GM21619 (cell line): Measurements from ENCODE around the gene KCNQ1.
A peak's percentile ranks its signal among the peaks of the same experiment; 100 is the strongest.

Experiments used
- ATAC-seq: cut with Tn5 transposase; IDR thresholded peaks from one replicate; pipeline ENCODE4 v1.9.1; 2021; ENCODE audit not compliant: unreplicated experiment

Gene KCNQ1

DNA sequence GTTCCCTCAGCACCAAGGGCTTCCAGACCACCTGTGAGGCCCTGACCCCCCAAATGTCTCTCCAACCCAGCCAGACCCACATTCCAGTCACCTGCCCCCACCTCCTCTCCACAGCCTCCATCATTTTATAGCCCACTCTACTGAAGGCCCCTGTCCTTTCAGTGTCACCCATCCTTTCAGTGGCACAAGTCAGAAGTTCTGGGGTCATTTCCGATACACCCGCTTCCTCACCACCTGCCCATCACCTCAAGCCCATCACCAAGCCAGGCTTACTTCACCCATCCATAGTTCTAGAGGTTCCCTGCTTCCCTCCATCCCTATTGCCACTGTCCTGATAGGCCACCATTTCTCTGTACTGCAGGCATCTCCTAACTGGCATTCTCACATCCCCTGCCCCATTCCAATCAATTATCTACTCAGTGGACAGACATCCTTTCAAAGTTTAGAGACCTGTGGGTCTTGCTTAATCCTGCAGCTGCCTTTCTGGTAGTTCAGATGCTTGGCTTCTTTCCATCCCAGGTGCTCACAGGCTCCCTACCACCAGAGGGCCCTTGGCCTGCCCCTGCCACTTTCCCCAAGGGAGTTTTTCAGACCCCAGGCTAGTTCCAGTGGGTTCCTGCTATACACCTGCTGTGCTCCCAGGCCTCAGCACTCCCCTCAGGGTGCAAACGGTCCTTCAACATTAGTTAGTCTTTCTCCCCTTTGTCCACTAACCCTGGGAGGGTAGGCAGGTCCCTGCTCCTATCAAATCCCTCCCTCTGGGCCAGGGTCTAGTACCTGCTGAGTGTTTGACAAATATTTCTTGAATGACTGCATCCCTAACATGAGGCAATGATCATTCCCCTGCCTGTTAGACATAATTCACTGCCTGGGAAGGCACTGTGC is 247.4 kb downstream of the KCNQ1 start:
- no peak for ATAC-seq

DNA sequence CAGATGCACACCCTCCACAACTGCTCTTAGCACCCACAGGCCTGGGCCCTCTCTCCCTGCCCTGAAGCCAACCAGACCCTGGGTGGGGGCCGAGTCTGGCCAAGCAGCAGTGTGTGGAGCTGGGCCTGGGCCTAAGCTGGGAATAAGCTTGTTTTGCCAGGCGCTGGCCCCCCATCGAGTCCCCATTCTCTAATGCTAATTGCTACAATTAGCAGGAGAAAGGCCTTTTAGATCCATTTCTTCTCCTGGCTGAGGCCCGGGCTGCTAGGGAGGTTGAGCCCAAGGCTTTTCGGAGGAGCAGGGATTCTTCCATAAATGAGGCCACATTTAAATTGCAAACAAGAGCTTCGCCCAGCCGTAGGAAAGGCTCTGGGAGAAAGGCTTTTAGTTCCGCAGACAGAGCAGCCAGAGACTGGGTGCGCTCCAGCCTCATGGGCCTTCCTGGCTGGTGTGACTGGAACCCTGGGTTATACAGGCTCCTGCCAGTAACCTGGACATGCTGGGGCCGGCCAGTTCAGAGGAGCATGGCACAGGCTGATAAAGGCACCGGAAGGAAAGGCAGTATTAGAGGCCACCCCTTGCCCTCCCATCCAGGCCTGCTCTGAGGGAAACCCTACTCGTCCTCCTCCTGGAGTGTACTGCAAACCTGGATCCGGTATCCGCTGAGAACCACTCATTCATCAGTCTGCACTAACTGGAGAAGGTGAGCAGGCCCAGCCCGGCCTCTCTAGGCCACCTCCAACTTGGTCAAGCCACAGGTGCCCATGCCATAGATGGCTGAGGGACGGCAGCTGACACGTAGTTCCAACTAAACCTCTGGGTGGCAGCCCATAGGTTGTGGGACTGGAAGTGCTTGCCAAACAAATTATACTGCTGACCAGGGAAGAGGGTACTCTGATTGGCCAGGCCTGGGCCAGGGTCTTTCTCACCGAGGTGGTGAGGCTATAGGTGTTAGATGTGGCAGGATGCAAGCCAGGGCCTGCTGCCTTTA is 248.8 kb downstream of the KCNQ1 start:
- ATAC-seq, result no peak

DNA sequence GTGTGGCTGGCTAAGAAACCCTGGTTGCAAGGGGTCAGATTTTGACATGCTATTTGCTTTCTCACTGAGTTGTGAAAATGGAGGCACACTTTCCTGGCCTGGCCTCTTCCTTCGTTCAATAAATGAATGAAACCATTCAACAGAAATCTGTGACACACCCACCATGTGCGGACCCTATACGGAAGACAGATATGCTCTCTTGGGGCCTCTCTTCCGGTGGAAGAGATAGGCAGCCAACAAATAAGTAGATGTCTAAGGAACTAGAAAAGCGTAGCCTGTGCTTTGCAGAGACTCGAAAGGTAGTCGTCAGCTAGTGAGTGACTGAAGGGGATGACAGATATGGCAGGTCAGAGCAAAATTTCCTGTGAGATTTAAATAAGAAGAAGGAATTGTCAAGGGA is 249.7 kb downstream of the KCNQ1 start:
- ATAC-seq, result no peak

DNA sequence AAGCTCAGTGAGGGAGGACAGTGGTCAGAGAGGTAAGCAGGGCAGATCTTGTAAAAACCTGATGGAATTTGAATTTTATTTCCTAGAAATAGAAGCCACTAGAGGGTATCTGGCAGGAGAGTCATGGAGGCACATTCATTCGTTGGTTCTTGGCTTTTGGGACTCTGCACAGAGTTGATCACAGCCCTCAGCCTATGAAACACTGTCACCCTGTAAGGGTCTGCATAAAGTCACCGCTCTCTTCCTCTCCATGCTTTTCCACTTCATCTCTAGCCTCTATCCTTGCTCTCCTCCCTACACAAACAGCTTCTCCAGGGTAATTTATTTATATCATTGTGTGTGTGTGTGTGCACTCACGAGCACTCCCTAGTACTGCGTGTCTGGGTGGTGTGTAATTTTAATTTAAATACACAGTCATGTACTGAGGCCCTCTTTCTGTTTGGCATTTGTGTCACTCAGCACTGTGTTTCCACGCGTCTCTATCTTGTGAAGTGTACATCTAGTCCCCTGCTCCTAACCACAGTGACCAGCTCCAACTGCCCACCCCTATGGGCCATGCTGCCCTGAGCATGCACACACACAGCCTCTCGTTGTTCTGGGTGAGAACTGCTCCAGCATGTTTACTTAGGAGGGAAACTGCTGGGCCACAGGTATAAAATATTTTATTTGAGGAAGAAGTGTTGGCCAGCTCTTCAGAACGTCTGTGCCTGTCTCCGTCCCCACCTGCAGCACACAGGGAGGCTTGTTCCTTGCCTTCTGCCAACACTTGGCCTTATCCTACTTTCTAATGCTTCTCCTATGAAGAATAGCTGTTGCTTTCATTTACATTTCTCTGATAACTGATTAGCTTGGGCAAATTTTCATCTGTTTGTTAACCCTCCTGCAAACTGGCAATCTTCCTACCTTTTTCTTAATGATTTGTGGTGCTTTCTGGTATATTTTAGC is 250.5 kb downstream of the KCNQ1 start:
- no peak for ATAC-seq

DNA sequence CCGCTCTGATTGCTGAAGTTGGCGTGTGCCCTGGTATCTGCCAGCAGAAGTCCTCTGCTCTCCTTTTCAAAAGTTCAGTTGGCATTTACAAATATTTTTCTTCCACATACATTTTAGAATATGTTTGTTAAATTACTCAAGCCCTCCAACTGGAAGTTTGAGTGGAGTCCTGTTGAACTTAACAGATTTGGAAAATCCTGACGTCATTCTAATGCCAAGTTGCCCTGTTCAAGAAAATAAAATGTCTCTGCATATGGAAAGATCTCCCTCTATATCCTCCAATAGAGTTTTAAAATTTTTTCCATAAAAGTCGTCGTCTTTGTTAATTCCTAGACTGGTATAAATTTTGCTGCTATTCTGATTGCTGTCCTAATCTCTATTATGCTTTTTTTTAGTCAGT is 251.6 kb downstream of the KCNQ1 start:
- no peak for ATAC-seq

DNA sequence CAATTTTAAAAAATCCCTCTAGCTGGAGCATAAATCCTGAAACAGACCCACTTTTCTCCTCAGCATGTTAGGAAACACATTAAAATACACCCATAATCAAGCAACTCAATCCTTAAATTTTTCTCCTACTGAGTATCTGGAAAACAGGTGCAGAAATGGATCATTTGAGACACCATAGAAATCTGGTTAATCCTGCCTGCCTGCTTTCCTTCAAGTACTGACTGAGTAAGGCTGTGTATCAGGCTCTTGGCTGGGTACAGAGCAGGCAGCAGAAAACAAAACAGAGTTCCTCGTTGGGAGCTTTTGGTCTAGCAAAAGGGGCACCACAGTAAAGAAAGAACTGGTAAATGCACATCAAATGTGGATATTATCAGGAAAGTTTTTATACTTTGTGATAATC is 253.1 kb downstream of the KCNQ1 start:
- ATAC-seq, result no peak

DNA sequence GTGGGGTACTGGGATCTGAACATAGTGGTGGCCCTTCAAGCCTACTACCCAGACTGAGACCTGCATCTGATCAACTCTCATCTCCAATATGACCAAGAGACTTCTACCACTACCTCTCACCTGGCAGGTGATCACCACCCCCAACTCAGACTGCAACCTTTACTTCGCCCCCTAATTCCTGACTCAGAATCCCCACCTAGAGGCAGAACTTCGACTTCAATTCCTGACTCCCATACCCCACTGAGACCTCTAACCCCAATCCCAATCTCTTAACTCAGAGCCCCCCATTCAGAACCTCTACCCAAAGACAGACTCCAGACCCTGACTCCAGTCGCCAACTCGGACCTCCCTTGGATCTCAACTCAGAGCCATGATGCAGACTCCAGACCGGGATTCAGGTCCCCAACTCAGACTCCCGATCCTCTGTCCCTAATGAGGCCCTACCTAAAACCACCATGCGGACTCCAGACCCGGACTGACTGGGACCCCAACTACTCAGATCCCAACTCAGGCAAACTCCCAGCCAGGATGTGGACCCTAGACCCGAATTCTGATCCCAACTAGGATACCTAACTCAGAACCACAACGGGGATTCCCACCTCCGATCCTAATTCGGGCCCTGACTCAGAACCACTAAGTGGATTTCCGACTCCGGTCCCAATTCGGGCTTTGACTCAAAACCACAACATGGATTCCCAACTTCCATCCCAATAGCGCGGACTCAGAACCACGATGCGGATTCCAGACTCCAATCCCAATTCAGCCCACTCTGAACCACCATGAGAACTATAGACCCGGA is 253.8 kb downstream of the KCNQ1 start:
- ATAC-seq, result no peak

DNA sequence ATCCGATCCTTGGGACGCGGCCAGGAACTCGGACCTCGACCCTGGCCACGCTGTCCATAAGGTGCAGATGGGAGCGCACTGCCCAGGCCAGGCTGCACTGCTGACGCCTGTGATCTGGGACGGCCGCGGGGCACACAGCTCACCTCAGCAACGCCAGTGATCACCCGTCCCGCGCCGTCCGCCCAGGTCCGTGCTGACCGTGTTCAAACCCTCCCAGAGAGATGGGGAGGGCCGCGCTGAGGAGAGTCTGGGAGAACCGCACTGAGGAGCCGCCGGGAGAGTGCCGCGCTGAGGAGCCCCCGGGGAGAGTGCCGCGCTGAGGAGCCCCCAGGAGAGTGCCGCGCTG is 254.3 kb downstream of the KCNQ1 start:
- ATAC-seq, result no peak

DNA sequence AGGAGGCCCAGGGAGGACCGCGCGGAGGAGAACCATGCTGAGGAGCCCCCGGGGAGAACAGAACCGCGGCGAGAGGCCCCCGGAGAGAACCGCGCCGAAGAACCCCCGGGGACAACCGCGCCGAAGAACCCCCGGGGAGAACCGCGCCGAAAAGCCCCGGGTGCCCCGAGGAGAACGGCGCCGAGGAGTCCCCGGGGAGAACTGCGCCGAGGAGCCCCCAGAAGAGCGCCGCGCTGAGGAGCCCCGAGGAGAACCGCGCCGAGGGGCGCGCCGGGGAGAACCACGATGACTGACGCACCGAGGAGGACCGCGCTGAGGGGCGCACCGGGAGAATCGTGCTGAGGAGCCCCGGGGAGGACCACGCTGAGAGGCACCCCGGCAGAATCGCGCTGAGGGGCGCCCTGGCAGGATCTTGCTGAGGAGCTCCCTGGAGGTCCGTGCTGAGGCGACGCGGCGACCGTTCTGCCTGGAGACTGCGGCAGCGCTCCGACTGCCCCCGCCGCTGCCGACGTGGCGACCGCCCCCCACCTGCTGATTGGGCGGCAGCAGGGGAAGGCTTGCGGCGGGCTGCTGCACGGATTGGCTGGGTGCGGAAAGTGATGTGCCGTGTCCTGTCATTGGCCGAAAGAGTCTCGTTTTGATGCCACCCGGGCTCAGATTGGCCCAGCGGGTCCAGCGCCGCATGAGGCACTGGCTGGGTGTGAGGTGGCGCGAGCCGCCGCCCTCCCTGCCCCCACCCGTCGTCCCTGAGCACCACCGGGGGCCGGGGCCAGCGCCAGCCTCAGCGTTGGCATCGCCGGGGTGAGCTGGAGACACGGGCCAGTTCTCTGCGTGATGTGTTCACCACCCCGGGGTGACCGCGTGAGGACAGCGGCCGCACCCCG is 255.0 kb downstream of the KCNQ1 start, which contains the start of gene KCNQ1OT1:
TSS of gene KCNQ1OT1 (minus strand) at position 464 of the 884 bp plus-strand sequence.
- ATAC-seq, result peak; percentile 93

DNA sequence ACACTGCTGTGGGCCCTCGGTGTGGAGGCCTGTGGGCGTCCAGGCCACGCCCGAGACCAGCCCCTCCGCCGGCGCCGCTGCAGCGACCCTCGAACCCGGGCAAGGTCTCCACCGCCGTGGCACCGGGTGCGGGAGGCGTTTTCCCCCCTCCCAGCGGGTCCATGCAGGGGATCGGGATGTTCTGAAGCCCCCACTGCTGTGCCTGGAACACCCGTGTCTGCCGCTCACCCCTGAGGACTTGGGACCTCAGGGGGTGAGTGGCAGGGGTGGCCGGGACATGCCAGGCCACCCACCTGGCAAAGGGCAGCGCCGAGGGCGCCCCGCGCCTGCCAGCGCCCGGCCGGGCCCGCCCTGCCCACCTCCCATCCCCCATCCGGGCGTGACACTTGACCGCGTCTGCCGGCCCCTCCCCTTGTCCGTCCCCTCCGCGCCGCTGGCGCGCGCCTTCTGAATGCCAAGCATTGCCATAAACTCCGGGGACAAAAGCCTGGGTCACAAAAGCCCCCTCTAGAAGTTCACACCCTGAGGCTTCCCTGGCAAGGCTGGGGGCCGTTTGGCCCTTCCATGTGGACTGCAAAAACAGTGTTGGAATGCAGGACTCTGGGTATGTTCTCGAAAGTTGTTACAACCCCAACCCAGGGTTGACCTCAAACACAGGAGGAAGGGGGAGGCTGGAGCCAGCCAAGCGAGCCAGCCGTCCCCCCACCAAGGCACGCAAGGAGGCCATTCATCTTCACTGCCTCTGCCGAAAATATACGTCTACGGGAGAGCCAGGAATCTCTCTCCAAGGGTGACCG is 255.8 kb downstream of the KCNQ1 start:
- no peak for ATAC-seq

DNA sequence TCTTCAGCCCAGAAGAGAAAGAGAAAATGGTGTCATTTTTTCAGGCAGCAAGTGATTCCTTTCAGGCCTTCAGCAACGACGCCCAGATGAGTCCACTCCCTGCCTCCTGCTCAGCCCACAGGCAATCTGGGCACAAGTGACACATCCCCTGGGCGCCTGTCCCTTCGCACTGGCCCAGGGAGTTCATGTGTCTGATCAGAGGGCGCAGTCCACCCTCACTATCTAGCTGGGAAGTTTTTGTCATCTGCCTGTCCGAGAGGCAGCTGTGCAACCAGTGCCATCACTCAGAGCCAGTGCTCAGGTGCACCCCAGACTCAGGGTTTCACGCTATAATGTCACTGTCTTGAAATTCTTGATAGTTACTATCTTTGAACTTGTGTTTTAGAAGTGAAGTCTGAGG is 256.4 kb downstream of the KCNQ1 start:
- no peak for ATAC-seq

DNA sequence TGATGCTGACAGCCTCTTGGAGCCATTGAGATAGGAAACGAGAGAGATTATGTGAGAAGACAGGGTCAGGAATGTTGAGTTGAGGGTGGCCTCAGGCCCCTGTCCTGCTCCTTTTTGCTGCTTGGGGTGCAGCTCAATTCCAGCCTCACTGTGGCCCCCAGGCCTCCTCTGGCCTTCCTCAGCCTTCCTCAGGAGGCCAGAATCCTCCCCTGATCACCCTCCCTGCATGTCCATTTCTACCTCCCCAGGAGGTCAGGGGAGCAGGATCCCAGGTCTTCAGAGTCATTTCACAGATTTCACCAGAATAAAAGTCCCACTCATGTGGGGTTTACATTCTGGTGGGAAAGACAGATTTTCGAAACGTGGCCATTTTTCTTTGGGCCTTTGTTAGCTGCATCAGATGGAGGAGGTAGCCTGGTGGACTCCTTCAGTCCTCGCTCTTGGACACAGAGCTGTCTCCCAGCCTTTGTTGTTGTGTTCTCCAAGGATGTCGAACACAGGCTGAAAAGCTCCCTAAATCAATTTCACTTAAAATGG is 257.2 kb downstream of the KCNQ1 start:
- ATAC-seq, result no peak

DNA sequence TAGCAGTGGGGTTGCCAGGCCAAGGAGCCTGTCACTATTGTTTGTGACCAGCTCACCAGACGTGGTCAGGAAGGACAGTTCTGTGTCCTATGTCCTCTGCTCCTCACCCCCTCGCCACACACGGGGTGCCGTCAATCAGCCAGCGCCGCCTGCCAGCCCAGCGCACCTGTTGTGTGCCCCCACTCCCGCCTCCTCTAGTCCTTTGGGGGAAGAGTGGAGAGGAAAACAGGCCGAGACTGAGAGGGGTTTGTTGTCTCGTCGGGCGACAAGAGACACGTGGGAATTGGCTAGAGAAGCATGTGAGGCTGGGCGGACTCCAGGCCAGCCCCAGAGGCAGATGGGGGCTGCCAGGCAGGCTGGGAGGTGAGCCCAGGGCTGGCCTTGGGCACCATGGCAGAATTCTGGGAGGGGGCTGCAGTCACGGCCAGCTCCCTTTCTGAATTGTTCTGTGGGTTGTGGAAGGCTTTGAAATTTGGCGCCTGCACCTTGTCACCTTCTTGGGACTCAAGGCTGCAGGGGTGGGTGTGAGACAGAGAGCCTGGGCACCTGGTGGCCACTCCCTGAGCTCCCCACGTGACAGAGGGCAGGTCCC is 258.1 kb downstream of the KCNQ1 start:
- no peak for ATAC-seq

DNA sequence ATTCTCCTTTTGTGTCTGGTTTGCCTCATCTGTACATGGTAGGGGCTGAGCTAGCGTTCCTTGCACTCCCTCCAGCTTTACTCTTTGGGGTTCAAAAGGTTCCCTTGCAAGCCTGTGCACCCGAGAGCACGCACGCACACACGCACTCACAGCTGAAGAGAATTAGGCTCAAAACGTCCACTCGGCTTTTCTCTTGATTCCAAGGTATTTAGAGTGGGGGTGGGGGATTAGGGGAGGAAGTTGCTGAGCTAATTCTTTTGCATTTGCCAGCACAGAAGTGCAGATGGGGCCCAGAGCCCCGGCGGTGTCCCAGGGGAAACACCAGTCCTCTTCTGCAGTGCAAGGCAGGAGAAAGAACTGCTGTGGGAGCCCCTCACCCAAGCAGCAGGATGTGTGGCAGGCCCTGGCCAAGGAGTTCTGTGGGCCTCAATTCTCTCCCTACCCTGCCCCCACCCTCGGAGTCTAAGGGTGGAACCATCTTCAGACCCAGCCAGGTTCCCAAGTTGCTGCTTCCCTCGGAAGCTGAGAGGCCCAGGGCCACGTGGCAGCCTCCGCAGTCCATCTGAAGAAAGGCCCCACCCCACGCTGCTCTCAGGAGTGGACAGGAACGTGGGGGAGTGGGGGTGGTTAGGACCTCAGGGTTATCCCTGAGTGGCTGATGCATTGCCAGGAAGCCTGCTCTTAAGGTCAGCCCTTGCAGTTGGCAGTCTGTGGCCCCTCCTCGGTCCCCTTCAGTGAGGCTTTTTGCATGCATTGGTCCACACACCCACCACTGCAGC is 258.7 kb downstream of the KCNQ1 start:
- ATAC-seq, result no peak

DNA sequence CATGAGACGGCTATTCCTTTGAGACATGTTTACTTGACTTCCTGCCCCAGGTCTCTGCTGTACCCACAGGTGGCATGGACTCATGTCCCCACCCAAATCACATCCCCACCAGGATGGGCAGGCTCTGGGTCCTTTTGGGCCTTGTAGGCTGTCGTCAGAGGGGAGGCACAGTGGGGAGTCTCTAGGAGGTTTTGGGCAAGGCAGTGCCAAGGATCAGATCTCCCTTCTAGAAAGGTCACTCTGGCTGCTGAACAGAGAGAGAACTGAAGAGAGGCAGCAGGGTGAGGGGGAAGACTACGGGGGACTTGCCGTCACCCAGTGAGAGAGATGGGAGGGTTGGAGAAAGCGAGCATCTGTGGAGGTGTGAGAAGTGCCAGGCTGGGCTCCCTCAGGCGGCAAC is 259.5 kb downstream of the KCNQ1 start:
- ATAC-seq, result no peak

DNA sequence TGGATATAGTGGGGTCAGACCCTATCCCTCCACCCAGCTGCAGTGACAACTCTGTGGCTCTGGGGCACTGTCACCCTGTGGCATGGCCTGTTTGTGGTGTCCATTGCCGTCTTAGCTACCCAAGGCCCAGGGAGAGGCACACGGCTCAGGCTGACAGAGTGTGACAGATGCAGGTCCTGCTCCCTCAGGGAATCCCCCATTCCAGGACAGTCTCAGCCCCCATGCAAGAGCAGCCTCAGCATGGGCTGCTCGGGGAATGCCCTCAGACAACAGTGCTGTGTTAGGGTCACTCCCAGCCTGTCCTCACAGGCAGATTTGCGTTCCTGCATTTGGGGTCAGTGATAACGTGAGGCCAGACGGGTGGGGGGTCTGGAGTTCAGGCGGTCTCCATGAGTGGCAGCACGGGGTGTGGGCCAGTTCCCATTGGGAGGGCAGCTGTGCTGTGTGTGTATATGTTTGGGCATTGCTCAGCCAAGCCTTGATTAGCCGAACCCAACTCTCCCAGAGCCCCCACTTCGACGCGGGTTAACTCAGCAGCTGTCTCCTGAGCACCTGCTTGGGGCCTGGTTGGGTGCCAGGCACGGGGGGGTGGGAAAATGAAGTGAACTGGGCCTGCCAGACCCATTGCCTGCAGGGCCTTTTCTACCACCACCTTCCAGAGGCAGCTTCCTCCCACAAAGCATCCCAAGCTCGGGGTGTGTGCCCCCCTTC is 260.2 kb downstream of the KCNQ1 start:
- no peak for ATAC-seq
